IPS-NIHi7 (cell line): ENCODE data around the gene FBF1.
"Not testable (repeated sequence)": the region's sequence is repeated elsewhere in the genome, so short reads cannot be mapped to it uniquely, and the experiment has no call there.

Experiments
- DNase-seq: peaks from one replicate; pipeline ENCODE4 v3.0.0; 2012; ENCODE audit warnings: mixed read lengths; ENCODE audit errors: extremely low spot score

Gene FBF1

DNA sequence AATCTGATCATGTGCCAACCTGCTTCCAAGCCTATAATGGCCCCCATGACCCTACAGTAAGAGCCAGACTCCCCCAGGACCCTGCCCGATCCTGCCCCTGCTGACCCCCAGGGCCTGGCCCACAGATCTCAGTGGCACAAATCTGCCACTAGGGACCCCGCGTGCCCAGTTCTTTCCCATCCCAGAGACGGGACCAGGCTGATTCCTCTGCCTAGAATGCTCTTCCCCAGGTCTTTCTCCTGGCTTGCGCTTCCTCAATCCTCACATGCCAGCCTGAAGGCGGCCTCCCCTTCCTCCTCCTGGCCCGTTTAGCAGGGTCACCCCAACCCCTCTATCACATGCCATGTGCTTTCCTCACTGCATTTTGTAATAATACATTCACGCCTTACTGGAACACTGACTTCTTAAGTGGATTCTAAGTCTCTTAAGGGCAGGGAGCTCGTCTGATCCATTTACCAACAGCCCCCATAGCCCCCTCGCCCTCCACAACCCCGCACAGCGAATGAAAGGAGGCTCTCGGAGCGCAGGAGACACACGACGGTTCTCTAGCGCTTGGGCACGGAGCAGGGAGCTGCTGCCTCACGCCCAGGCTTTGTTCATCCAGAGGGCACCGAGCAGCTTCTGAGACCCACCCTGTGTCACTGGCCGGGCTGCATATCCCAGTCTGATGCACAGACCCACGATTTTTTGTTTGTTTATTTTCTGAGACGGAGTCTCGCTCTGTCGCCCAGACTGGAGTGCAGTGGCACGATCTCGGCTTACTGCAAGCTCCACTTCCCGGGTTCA lies 45.3 kb downstream of the FBF1 start:
- DNase-seq: peak; percentile 64

DNA sequence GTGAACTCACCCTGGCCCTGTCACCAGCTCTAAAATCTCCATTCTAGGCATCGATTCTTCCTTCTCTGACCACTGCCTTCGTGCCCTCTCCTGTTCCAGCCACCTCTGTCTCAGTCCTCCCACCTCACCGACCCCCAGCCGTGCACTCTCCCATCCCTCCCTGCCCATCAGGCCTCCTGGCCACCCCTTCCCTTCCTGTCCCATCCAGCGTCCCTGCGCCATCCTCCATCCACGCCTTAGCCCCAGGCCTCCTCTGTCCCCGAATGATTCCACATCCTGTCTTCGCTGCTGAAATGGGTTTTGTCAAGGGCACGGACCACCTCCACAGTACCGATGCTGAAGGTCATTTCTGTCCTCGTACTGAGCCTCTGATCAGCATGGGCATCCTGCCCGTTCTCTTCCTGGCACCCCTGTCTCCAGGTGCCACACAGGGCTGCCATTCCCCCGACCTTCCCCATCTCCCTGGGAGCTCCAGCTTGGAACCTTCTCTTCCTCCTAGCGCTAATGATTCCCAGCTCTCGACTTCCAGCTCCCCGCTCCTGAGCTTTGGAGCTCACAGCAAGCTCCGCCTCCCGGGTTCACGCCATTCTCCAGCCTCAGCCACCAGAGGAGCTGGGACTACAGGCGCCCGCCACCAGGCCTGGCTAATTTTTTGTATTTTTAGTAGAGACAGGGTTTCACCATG lies 46.7 kb downstream of the FBF1 start:
- DNase-seq: no peak

GRCh38 chr17:75893305-75894048 lies 47.4 kb downstream of the FBF1 start:
- no peak for DNase-seq

- no peak for DNase-seq
These were observed 48.2 kb downstream of the FBF1 start for GRCh38 chr17:75892556-75893224.

GRCh38 chr17:75891605-75892555 lies 49.0 kb downstream of the FBF1 start:
- no peak for DNase-seq

GRCh38 chr17:75891022-75891604 lies 49.7 kb downstream of the FBF1 start:
- no peak for DNase-seq

GRCh38 chr17:75889454-75889853 lies 51.4 kb downstream of the FBF1 start:
- no peak for DNase-seq

DNA sequence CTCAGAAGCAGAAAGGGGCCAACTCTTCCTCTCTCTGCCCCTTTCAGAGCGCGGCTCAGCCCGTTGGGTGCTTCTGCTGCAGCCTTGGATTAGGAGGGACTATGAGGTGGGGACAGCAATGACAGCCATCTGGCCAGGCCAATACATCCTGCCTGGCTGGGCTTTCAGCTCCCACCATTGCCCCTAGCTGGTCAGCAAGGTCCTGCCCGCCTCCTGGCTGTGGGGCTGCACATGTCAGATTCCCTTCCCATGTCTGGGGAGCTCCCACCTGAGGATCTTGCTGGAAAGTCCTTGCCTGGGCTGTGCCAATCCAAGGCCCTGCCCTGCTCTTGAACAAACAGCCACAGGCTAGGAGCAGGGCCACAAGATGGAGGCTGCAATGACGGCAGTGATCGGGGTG lies 52.4 kb downstream of the FBF1 start:
- no peak for DNase-seq

- not testable (repeated sequence) for DNase-seq
These were observed 55.0 kb downstream of the FBF1 start for GRCh38 chr17:75885860-75886259.

GRCh38 chr17:75885431-75885830 lies 55.4 kb downstream of the FBF1 start:
- no peak for DNase-seq

DNA sequence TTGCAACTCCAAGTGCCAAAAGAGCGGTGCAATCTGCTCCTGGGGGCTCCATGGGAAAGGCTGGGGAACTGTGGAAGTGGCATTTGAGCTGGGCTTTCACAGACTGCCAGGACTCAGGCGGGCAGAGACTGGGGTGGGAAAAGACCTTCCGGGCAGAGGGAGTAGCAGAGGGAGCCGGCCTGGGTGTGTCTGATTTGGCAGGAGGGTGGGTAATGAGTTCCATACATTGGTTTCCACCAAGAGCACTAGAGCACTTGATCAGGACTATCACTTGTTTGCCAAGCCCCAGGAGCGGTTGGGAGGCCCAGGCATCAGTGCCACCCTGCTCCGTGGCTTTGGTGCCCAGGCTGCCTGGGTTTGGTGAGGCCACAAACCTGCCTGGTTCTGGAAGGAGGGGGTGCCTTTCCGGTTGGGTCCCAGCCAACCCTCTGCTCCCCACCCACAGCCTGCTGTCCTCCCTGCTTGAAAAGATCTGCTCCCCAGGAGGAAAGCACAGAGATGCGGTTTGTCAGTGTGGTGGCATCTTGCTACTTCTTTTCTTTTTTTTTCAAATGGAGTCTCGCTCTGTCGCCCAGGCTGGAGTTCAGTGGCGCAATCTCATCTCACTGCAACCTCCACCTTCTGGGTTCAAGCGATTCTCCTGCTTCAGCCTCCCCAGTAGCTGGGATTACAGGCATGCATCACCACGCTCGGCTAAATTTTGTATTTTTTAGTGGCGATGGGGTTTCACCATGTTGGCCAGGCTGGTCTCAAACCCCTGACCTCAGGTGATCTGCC lies 59.0 kb downstream of the FBF1 start:
- DNase-seq: no peak

GRCh38 chr17:75880266-75880665 lies 60.6 kb downstream of the FBF1 start:
- no peak for DNase-seq

GRCh38 chr17:75878174-75878998 lies 62.5 kb downstream of the FBF1 start, which contains the start of gene TRIM47:
Gene TRIM47, minus strand, starts transcription at chr17:75878581. Its CDS starts 33 bp downstream, at chr17:75878548.
- no peak for DNase-seq

DNA sequence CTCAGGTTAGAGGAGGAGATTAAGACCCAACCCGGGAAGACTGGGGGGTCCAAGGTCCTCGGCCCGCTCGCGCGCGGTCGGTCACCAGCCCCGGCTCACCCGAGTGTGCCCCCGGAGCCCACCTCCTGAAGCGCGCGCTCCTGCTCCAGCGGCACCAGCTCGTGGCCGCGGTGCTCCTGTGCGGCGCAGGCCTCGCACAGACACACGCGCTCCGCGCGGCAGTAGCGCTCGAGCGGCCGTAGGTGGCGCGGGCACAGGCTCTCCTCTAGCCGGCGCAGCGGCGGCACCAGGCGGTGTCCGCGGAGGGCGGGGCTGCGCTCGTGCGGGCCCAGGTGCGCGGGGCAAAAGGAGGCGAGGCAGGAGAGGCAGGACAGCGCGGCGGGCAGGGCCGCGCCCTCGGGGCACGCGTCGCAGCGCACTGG lies 63.1 kb downstream of the FBF1 start:
- DNase-seq: peak; percentile 77

GRCh38 chr17:75876938-75877751 lies 63.7 kb downstream of the FBF1 start:
- DNase-seq: no peak

DNA sequence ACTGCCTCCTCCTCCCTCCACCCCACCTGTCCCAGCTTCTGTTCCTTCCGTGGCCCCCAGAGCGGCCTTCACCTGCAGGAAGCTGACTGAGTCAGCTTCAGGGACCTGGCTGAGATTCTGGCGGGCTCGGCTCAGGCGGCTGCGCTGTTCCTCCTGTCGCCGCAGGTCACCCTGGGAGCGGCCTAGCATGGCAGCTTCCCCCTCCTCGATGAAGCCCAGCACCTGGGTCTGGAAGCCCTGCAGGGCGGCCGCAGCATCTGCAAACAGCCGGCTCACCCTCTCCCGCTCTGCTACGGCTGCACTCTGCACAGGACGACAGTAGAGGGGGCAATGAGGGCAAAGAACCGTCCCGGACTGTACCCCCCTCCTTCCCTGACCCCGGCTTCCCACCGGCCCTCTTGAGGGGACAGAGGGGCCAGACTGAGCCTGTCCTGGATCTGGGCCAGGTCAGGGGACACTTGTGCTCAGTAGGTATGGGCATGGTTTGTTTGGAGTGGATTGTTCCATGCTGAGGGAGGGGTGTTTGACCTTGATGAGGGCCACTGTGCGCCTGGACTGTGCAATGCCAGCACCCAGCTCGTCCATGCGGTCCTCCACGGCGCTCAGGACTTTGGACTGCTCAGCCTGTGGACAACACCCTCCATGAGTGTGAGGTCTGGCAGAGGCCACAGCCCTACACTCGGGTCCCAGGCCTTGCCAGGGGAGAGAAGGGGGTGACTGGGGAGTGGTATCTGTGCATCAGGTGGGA lies 64.5 kb downstream of the FBF1 start:
- DNase-seq: peak; percentile 61

- no peak for DNase-seq
These were observed 65.0 kb downstream of the FBF1 start for GRCh38 chr17:75875940-75876189.
